Ishikawa (cell line): ENCODE measurements around the gene MECP2.

ENCODE experiments used
- CEBPB ChIP-seq: IDR thresholded peaks from 2 replicates; pipeline ENCODE4 v1.6.1; 2012
- CREB1 ChIP-seq: IDR thresholded peaks from 2 replicates; pipeline ENCODE4 v1.6.1; 2012; ENCODE audit warnings: low read depth
- FOXM1 ChIP-seq: IDR thresholded peaks from 2 replicates; pipeline ENCODE4 v1.6.1; 2012; ENCODE audit warnings: low read depth, borderline replicate concordance
- NFIC ChIP-seq: IDR thresholded peaks from 2 replicates; pipeline ENCODE4 v1.6.1; 2012
- RAD21 ChIP-seq: IDR thresholded peaks from 2 replicates; pipeline ENCODE4 v1.6.1; 2012; ENCODE audit warnings: low read depth
- TF ChIP-seq, protein P1 (sequence below): IDR thresholded peaks from 2 replicates; pipeline ENCODE4 v1.6.1; 2012

DNA sequence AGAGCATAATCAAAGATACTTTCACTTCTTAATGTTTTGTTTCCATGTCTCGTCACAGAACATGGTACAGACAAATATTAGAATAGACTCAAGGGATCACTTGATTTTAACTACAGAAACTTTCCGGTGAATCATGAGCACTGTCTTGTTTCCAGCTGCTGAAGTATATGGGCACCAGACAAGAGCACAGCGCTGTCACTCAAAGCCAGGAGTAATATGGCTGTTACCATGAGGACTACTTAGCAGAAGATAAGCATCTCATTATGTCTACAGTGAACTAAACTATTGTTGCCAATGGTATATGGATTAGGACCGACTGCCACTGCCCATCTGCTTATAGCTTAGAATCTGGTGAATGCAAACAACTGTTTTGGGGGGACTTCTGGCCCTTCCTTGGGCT lies 34.3 kb downstream of the MECP2 start:
- TF ChIP-seq NFIC (no peak), CREB1 (no peak), FOXM1 (no peak), RAD21 (no peak), CEBPB (no peak)
- TF ChIP-seq, protein P1, sequence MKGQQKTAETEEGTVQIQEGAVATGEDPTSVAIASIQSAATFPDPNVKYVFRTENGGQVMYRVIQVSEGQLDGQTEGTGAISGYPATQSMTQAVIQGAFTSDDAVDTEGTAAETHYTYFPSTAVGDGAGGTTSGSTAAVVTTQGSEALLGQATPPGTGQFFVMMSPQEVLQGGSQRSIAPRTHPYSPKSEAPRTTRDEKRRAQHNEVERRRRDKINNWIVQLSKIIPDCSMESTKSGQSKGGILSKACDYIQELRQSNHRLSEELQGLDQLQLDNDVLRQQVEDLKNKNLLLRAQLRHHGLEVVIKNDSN = no peak
